GM18505 (cell line): ENCODE measurements around the gene ANAPC10.

Experiments used
- ATAC-seq: cut with Tn5 transposase; IDR thresholded peaks from one replicate; pipeline ENCODE4 v1.9.1; 2021; ENCODE audit not compliant: unreplicated experiment
- POLR2A ChIP-seq: IDR thresholded peaks from 4 replicates; pipeline ENCODE4 v1.6.1; 2011; ENCODE audit warnings: borderline replicate concordance; ENCODE audit not compliant: insufficient read depth, insufficient read length; ENCODE audit errors: extremely low read depth

ANAPC10 gene

DNA sequence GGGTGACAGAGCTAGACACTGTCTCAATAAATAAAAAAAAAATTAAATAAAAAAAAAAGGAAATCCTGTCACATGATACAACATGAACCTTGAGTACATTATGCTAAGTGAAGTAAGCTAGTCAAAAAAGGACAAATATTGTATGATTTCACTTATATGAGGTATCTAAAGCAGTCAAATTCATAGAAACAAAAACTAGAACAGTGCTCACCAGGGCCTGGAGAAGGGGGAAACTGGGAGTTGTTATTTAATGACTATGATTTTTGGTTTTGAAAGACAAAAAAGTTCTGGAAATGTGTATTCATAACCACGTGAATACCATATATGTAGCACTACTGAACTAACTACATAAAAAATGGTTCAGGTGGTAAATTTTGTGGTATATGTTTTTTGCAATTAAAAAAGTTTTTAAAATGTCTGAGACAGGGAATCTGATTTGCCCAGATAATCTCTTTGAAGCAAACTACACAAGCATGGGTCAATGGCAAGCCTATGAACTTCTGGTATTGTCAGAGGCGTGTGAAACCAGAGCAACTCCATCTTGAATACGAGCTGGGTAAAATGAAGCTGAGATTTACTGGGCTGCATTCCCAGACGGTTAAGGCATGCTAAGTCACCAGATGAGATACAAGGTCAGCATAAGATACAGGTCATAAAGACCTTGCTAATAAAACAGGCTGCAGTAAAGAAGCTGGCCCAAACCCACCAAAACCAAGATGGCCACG lies 42.3 kb downstream of the ANAPC10 start:
- ATAC-seq = no peak
- TF ChIP-seq POLR2A = no peak

DNA sequence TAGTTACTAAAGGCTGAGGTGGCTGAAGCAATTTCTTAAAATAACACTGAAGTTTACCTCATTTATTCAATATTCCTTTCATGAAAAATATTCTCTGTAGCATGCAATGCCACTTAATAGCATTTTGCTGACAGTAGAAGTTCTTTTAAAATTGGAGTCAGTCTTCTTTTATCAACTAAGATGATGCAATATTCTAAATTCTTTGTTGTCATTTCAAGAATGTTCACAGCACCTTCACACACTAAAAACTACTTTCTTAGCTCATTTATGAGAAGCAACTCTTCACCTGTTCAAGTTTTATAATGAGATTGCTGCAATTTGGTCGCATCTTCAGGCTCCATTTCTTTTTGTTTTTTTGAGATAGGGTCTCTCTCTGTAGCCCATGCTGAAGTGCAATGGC lies 48.8 kb downstream of the ANAPC10 start:
- no peak for ATAC-seq
- no peak for TF ChIP-seq POLR2A

DNA sequence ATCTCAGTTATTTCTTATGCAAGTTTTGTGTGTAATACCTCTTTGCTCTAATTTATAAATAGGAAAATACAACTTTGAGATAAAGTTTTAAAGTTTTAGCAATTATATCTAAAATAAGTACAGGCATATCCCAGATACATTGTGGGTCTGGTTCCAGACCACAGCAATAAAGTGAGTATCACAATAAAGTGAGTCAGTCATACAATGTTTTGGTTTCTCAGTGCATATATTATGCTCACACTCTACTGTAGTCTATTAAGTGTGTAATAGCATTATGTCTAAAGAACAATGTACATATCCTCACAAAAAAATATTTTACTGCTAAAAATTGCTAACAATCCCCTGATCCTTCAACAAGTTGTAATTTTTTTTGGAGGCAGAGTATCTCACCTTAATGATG lies 49.2 kb downstream of the ANAPC10 start:
- ATAC-seq = no peak
- no peak for TF ChIP-seq POLR2A

DNA sequence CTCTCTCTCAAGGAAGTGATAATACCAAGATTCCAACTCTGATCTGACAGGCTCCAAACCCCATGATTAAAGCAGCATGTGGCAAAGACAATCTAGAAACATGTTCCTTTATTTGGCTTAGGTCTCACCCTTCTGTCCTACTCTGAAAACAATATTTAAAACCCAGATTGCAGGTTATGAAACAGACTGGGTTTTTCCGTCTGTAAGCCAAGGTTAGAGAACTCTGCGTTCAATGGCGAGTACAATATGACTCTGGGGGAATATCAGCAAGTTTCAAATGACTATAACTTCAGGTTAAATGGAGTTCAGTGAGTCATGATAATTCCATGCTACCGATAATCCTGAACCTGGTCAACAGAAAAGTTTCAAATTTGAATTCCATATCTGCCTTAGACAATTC lies 50.8 kb downstream of the ANAPC10 start:
- ATAC-seq = peak; percentile 65

DNA sequence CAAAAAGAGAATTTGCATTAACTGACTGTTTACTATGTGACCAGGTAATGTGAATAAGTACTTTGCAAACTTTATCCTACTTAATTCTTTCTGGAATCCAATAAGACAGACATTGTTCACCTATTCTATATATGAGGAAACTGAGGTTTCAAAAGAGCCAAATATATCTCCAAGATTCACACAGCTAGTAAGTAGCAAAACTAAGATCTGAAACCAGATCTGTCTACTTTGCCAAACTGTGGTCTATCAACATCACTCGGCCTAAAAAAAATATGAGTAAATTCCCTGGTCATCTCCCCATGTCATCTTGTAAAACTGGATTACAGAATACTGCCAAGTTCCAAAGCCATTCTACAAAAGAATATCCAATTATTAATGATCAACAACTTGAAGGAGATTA lies 52.8 kb downstream of the ANAPC10 start:
- ATAC-seq = no peak
- TF ChIP-seq POLR2A = no peak

More for the DNA sequence above, 50.8 kb downstream of the ANAPC10 start:
- no peak for TF ChIP-seq POLR2A

DNA sequence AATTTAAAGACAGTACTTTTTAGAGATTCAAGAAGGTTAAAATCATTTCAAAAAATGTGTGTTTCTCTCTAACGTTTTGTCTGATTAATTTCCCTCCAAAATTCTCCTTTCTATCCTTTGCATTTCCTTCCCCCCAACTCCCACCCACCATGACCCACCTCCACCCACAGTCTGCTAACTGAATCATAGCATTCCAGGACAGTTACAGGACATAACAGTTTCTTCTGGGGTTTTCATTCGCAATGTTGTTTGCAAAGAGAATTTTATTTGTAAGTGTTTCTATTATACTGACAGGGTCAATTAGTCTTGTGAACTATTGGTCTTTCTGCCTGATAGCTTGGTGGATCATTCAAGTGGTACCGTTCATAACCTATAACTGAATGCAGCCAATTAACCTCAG lies 53.7 kb downstream of the ANAPC10 start:
- TF ChIP-seq POLR2A = no peak
- no peak for ATAC-seq

DNA sequence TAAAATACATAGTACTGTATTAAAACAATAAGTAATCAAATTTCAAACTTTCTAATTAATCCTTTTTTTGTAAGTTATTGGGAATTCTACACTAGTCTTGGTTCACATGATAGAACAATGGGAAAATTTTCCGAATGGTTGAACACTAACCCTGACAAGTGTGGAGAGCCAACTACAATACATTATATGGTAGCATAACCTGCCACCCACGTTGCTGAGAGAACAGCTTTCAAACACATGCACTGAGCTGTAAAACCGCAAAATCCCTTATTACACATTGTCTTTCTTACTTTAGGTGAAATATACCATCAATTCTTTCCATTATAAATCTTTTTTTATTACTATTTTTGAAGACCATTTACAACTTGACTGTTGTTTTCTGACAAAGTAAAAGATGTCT lies 54.7 kb downstream of the ANAPC10 start:
- no peak for TF ChIP-seq POLR2A
- ATAC-seq = no peak

DNA sequence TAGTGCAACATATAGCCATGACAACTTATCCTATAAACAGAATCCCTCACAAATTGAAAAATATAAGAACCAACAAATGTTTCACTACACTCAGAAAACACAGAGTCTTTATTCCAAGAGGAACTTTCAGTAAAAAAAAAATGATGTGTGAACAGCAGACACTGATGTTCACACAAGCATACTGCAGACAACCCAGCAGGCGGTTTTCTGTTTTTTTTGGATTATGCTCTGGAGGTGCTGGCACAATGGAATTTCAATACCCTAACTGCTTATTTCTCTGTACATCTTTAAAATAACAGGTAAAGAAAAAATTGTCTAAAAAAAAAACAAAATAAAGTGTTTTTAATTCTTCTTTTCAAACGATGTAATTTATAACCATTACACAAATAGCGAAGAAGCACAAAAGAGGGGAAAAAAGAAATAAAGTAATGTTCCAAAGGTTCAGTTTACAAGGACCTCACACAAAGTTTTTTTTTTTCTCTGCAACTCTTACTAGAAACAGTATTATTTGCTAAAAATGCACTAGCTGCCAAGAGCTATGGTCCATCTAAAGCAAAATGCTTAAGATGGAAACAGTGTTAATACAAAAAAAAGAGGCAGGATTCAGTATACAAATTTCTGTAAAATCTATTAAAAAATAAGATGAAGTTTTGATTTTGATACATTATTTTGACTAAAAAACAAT lies 55.3 kb downstream of the ANAPC10 start:
- no peak for TF ChIP-seq POLR2A
- ATAC-seq = no peak

DNA sequence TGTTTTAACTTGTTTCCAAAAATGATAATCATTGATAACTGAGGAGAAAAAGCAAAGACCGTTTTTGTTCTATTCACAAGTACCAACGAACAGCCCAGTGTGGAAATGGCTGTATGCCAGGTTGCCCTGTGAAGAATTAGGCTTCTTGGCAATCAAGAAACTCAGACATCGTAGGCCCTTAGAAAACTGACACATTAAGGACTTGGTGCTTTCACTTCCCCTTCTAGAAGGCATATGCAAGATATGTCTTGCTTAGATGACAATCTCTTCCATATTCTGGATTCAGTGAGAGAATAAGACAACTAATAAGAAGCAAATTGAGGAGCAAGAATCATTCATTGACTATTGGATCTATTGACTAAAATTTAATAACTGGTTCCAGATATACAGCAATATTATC lies 56.6 kb downstream of the ANAPC10 start:
- TF ChIP-seq POLR2A = no peak
- ATAC-seq = peak; percentile 98

DNA sequence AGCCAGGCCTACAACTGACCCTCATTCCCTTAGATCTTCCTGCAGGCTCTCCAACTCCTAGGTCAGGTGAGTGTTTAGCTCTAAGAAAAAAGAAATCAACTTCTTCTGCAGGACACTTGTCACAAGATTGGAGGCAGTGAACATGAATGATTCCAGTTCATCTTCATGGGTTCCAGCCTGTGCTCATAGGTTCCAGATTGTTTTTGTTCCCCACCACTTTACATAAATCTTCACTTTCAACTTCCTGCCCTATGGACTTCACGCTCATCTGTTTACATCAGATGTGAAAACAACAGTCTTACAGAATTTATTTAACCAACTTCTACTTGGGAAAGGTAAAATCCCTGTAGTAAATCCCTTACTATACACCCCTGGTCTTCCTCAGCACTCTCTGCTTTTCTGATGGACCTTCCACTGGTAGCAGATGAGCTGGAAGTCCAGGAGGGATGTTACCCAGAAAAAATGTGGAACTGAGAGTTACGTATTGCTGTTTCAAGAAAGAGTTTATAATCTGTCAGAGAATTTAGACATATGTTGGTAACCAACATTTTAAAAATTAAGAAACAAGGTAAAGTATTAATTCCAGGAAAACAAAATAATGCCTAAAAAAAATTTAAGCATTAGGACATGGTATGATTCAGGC lies 62.4 kb downstream of the ANAPC10 start:
- no peak for ATAC-seq
- no peak for TF ChIP-seq POLR2A

DNA sequence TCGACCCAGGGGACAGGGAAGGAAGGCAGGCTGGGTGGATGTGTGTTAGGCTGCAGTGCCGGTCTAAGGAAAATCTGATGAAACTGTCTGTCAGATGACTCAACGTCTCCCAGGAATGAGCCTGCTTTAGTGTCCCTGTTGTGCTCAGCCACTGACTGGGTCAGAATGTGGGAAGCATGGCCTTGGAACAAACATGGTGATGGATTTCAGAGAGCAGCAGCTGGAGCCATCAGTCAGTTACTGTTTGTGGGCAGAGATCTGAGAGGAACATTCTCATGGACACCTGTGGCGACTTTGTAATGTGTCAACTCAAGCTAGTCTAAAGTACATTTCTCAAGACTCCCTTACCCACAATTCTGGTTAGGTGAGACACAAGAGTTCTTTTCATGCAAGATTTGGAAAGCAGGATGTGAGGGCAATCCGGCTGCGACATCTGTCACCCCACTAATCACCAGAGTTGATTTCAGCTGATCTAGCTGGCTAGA lies 63.2 kb downstream of the ANAPC10 start:
- no peak for TF ChIP-seq POLR2A
- ATAC-seq = no peak

DNA sequence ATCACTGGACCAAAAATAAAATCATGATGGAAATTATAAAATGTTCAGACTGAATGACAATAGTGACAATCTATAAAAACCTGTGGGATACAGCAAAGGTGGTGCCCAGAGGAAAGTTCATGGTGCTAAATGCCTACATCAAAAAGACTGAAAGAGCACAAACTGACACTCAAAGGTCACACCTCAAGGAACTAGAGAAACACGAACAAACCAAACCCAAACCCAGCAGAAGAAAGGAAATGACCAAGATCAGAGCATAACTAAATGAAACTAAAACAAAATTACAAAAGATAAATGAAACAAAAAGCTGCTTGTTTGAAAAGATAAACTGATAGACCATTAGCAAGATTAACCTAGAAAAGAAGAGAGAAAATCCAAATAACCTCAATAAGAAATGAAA lies 78.7 kb downstream of the ANAPC10 start:
- TF ChIP-seq POLR2A = no peak
- peak; percentile 59 for ATAC-seq

DNA sequence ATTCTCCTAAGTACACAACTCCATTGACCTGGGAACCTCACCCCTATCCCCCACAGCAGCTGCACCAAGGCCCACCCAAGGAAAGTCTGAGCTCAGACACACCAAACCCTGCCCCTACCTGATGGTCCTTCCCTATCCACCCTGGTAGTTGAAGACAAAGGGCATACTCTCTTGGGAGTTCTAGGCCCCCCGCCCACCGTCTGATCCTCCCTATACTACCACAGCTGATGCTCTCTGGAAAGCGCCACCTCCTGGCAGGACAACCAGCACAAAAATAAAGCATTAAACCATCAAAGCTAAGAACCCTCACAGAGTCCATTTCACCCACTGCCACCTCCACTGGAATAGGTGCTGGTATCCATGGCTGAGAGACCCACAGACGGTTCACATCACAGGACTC lies 83.6 kb downstream of the ANAPC10 start:
- no peak for ATAC-seq
- TF ChIP-seq POLR2A = no peak

DNA sequence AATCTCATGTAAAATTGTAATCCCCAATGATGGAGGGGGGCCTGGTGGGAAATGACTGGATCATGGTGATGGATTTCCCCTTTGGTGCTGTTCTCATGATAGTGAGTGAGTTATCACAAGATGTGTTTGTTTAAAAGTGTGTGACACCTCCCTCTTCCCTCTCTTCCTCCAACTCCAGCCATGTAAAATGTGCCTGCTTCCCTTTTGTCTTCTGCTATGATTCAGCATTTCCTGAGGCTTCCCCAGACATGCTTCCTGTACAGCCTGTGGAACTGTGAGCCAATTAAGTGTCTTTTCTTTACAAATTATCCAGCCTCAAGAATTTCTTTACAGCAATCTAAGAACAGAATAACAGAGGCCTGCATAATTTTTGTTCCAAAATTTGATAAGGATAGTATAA lies 85.2 kb downstream of the ANAPC10 start:
- TF ChIP-seq POLR2A = no peak
- no peak for ATAC-seq
